ENCODE results near the gene CCDC146. TPM values are rescaled to one million over a fixed set of nuclear protein-coding genes. Genes with fewer than 3 reads are reported as not detected.
"Not testable (repeated sequence)": the region's sequence is repeated elsewhere in the genome, so short reads cannot be mapped to it uniquely, and the experiment has no call there.

The CCDC146 gene
- total and polyA plus RNA-seq, 2 of the 13 experiments (the other 11 are each of a cell fraction or from before 2014, with no cell fraction given): 2.4 to 4.1 TPM

- H3K4me1 ChIP-seq (ENCODE audit: insufficient read depth, low read length); CTCF ChIA-PET (ENCODE audit: low intra/inter-chr PET ratio, low total read pairs); H3K4me2 ChIP-seq (ENCODE audit: low read depth, low read length); H3K36me3 ChIP-seq (replicated peaks in 1 of 2; ENCODE audit: control insufficient read depth in 1 of 2, insufficient read depth in 2 of 2, low read length in 2 of 2); DNase-seq (ENCODE audit: low spot score); H2AFZ ChIP-seq (ENCODE audit: low read length); H3K9me3 ChIP-seq (ENCODE audit: low read length); ATAC-seq; in situ Hi-C loops (cut with HindIII; ENCODE audit: extremely low pct_ligation_motif_present, low pct_unique_long_range_greater_than_20kb); H4K20me1 ChIP-seq (ENCODE audit: insufficient read depth, low read length); POLR2A ChIA-PET; H3K27me3 ChIP-seq (ENCODE audit: control insufficient read depth in 1 of 2, insufficient read depth in 2 of 2, low read length in 2 of 2); FAIRE-seq; H3K27ac ChIP-seq (ENCODE audit: extremely low read length, insufficient read depth, low read length); BruUV-seq (replicated peaks); intact Hi-C loops (cut with micrococcal nuclease; ENCODE audit: unreplicated experiment); H3K9ac ChIP-seq (ENCODE audit: insufficient read depth, low read depth, low read length); H3K79me2 ChIP-seq (ENCODE audit: insufficient read depth, low read length); H3K4me3 ChIP-seq (replicated peaks in 1 of 3; ENCODE audit: insufficient read depth in 1 of 3, low read depth in 2 of 3, low read length in 3 of 3): not testable (repeated sequence)
- WGBS (ENCODE audit: low lambda C conversion rate): 92% methylated on average over 6 of the region's 6 CpGs
Measured at GRCh38 chr7:77172437-77173172, 50.2 kb downstream of the CCDC146 start.

GRCh38 chr7:77174418-77174817 is 52.0 kb downstream of the CCDC146 start:
- H3K9me3 ChIP-seq (ENCODE audit: low read length); H2AFZ ChIP-seq (ENCODE audit: low read length); DNase-seq (ENCODE audit: low spot score); H3K27ac ChIP-seq (ENCODE audit: extremely low read length, insufficient read depth, low read length); H3K4me3 ChIP-seq (replicated peaks in 1 of 3; ENCODE audit: insufficient read depth in 1 of 3, low read depth in 2 of 3, low read length in 3 of 3); ATAC-seq; CTCF ChIA-PET (ENCODE audit: low intra/inter-chr PET ratio, low total read pairs); H3K36me3 ChIP-seq (replicated peaks in 1 of 2; ENCODE audit: control insufficient read depth in 1 of 2, insufficient read depth in 2 of 2, low read length in 2 of 2); intact Hi-C loops (cut with micrococcal nuclease; ENCODE audit: unreplicated experiment); H4K20me1 ChIP-seq (ENCODE audit: insufficient read depth, low read length); H3K79me2 ChIP-seq (ENCODE audit: insufficient read depth, low read length); H3K4me2 ChIP-seq (ENCODE audit: low read depth, low read length); H3K4me1 ChIP-seq (ENCODE audit: insufficient read depth, low read length); H3K9ac ChIP-seq (ENCODE audit: insufficient read depth, low read depth, low read length); FAIRE-seq; in situ Hi-C loops (cut with HindIII; ENCODE audit: extremely low pct_ligation_motif_present, low pct_unique_long_range_greater_than_20kb); POLR2A ChIA-PET; H3K27me3 ChIP-seq (ENCODE audit: control insufficient read depth in 1 of 2, insufficient read depth in 2 of 2, low read length in 2 of 2); BruUV-seq (replicated peaks): not testable (repeated sequence)
- WGBS (ENCODE audit: low lambda C conversion rate): 96% methylated on average over 3 of the region's 4 CpGs

GRCh38 chr7:77175274-77175800 is 52.9 kb downstream of the CCDC146 start:
- in situ Hi-C loops (cut with HindIII; ENCODE audit: extremely low pct_ligation_motif_present, low pct_unique_long_range_greater_than_20kb); CTCF ChIA-PET (ENCODE audit: low intra/inter-chr PET ratio, low total read pairs); H4K20me1 ChIP-seq (ENCODE audit: insufficient read depth, low read length); H3K4me1 ChIP-seq (ENCODE audit: insufficient read depth, low read length); H2AFZ ChIP-seq (ENCODE audit: low read length); H3K36me3 ChIP-seq (replicated peaks in 1 of 2; ENCODE audit: control insufficient read depth in 1 of 2, insufficient read depth in 2 of 2, low read length in 2 of 2); H3K79me2 ChIP-seq (ENCODE audit: insufficient read depth, low read length); H3K9ac ChIP-seq (ENCODE audit: insufficient read depth, low read depth, low read length); H3K27me3 ChIP-seq (ENCODE audit: control insufficient read depth in 1 of 2, insufficient read depth in 2 of 2, low read length in 2 of 2); intact Hi-C loops (cut with micrococcal nuclease; ENCODE audit: unreplicated experiment); H3K4me3 ChIP-seq (replicated peaks in 1 of 3; ENCODE audit: insufficient read depth in 1 of 3, low read depth in 2 of 3, low read length in 3 of 3); FAIRE-seq; H3K4me2 ChIP-seq (ENCODE audit: low read depth, low read length); ATAC-seq; H3K27ac ChIP-seq (ENCODE audit: extremely low read length, insufficient read depth, low read length); H3K9me3 ChIP-seq (ENCODE audit: low read length); DNase-seq (ENCODE audit: low spot score); BruUV-seq (replicated peaks); POLR2A ChIA-PET: not testable (repeated sequence)
- 63% methylated on average over 2 of the region's 3 CpGs for WGBS (ENCODE audit: low lambda C conversion rate)

- FAIRE-seq; H3K9ac ChIP-seq (ENCODE audit: insufficient read depth, low read depth, low read length); POLR2A ChIA-PET; H3K79me2 ChIP-seq (ENCODE audit: insufficient read depth, low read length); H3K36me3 ChIP-seq (replicated peaks in 1 of 2; ENCODE audit: control insufficient read depth in 1 of 2, insufficient read depth in 2 of 2, low read length in 2 of 2); DNase-seq (ENCODE audit: low spot score); H3K4me2 ChIP-seq (ENCODE audit: low read depth, low read length); H2AFZ ChIP-seq (ENCODE audit: low read length); H3K9me3 ChIP-seq (ENCODE audit: low read length); H3K4me3 ChIP-seq (replicated peaks in 1 of 3; ENCODE audit: insufficient read depth in 1 of 3, low read depth in 2 of 3, low read length in 3 of 3); intact Hi-C loops (cut with micrococcal nuclease; ENCODE audit: unreplicated experiment); H3K27me3 ChIP-seq (ENCODE audit: control insufficient read depth in 1 of 2, insufficient read depth in 2 of 2, low read length in 2 of 2); in situ Hi-C loops (cut with HindIII; ENCODE audit: extremely low pct_ligation_motif_present, low pct_unique_long_range_greater_than_20kb); H4K20me1 ChIP-seq (ENCODE audit: insufficient read depth, low read length); ATAC-seq; CTCF ChIA-PET (ENCODE audit: low intra/inter-chr PET ratio, low total read pairs); H3K27ac ChIP-seq (ENCODE audit: extremely low read length, insufficient read depth, low read length); BruUV-seq (replicated peaks): not testable (repeated sequence)
- 89% methylated on average over 9 of the region's 9 CpGs for WGBS (ENCODE audit: low lambda C conversion rate)
- peaks cover 16% of the 10 kb centered on the region for H3K4me1 ChIP-seq (ENCODE audit: insufficient read depth, low read length)
Measured at GRCh38 chr7:77177321-77177904, 55.0 kb downstream of the CCDC146 start.
